Esophagus muscularis mucosa (tissue), 4 donors: ENCODE results near the gene KMO.

Source experiments
- CTCF ChIP-seq, 3 experiments: fragments of 200-600 bp in 2 of 3; fragments of 450-650 bp in 1 of 3; sonication (generic) in 2 of 3; IDR thresholded peaks; one replicate each; pipeline ENCODE4 v1.5.1; 2017 to 2019; ENCODE audit warnings: antibody characterized with exemption in 3 of 3, mild to moderate bottlenecking in 2 of 3, moderate library complexity in 1 of 3
- EP300 ChIP-seq: sonication (generic); formaldehyde crosslinking; IDR thresholded peaks from one replicate; pipeline ENCODE4 v1.6.1; 2017; ENCODE audit warnings: antibody characterized with exemption
- POLR2A ChIP-seq: fragments of 450-650 bp; IDR thresholded peaks from one replicate; pipeline ENCODE4 v1.6.1; 2017; ENCODE audit warnings: antibody characterized with exemption, moderate library complexity, mild to moderate bottlenecking, low read depth

DNA sequence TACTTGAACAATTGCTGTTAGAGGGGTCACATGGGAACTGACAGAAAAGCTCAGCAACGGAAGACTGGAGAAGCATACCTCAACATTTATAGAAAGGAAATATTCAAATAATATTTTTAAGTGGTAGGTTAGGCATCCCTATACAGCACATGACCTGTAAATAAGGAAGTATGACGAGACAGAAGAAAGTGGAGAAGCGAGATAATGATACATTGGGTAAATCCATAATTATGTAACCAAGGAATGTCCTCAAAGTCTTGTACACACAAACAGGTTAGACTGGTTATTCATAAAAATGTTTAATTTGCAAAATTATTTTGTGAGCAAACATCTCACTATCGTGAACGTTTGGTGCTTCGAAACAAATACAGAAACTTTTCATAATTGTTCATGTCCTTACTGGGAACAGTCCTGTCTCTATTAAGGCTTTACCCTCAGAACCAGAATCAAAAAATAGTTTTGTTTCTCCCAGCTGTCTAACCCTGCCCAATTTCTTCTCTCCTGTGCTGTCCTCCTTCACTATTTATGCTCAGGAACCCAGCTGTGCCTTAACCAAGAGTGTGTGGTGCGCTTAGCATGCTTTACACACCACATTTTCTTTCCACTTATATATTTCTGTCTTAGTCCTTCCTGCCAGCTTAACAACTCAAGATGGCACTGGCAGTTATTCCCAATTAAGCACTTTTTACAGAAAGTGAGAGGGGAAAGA is 10.2 kb downstream of the KMO start:
- no peak for TF ChIP-seq POLR2A
- TF ChIP-seq CTCF (IDR thresholded peaks at IDR 0.05) = no peak
- TF ChIP-seq EP300 = no peak
